Activated CD4-positive, alpha-beta memory T cell treated with anti-CD3 and anti-CD28 coated beads for 36 hours (primary cell): ENCODE results near the gene TMED8. TPM values are rescaled to one million over a fixed set of nuclear protein-coding genes. Genes with fewer than 3 reads are reported as not detected.
"Not testable (repeated sequence)": the region's sequence is repeated elsewhere in the genome, so short reads cannot be mapped to it uniquely, and the experiment has no call there.

Experiments used
- CTCF ChIA-PET: fragments of 350-600 bp; sonication (Branson Sonifier 250); formaldehyde crosslinking; loops from one replicate; lab custom pipeline; 2021; ENCODE audit warnings: antibody characterized with exemption, inconsistent platforms; lab: Charles Lee
- POLR2A ChIA-PET: fragments of 350-600 bp; sonication (Branson Sonifier 250); formaldehyde crosslinking; loops from one replicate; lab custom pipeline; 2021; ENCODE audit warnings: antibody characterized with exemption; lab: Charles Lee
- DNase-seq: peaks from one replicate; pipeline ENCODE4 v3.0.0-alpha.2; 2020
- H3K27ac Mint-ChIP-seq: one replicate; pipeline ENCODE4 v1.8.0; 2021; ENCODE audit warnings: mixed read lengths
- H3K27me3 Mint-ChIP-seq: one replicate; pipeline ENCODE4 v1.8.0; 2021; ENCODE audit warnings: mixed read lengths
- H3K36me3 Mint-ChIP-seq: one replicate; pipeline ENCODE4 v1.8.0; 2021; ENCODE audit warnings: mixed read lengths
- H3K4me1 Mint-ChIP-seq: one replicate; pipeline ENCODE4 v1.8.0; 2021; ENCODE audit warnings: low read depth, mixed read lengths
- H3K4me3 Mint-ChIP-seq: one replicate; pipeline ENCODE4 v1.8.0; 2021; ENCODE audit warnings: mild to moderate bottlenecking, mixed read lengths
- H3K9me3 Mint-ChIP-seq: one replicate; pipeline ENCODE4 v1.8.0; 2021; ENCODE audit warnings: mixed read lengths
- intact Hi-C: fragments of 100-400 bp; cut with micrococcal nuclease; formaldehyde crosslinking; loops from one replicate; pipeline ENCODE4 v1.15.1; 2023
- total RNA-seq, 2 experiments: library from RNA; stranded (reverse); gene quantifications; one replicate each; pipeline ENCODE4 v1.2.3, GENCODE V29; 2021

The TMED8 gene
- total RNA-seq, 2 experiments from 2014 or later = 26.9 to 27.8 TPM

GRCh38 chr14:77337255-77337654, 39.6 kb downstream of the TMED8 start:
- intact Hi-C loops, DNase-seq, POLR2A ChIA-PET, H3K9me3 Mint-ChIP-seq, H3K4me1 Mint-ChIP-seq, H3K27me3 Mint-ChIP-seq, H3K4me3 Mint-ChIP-seq, H3K27ac Mint-ChIP-seq: not testable (repeated sequence)
- H3K36me3 Mint-ChIP-seq = peaks cover 12% of the 10 kb centered on the region
- CTCF ChIA-PET = interaction anchor here (2.9 kb wide), 1 partner anchor 21 kb away, joined by 11 read pairs; no protein-coding TSS in a partner anchor

GRCh38 chr14:77335576-77335975, 41.3 kb downstream of the TMED8 start:
- Mint-ChIP-seq H3K4me1 (no peaks in the 10 kb centered on the region), H3K27me3 (no peaks in the 10 kb centered on the region), H3K27ac (no peak overlapping the region), H3K4me3 (no peak overlapping the region), H3K9me3 (no peaks in the 10 kb centered on the region), H3K36me3 (peaks cover 2% of the 10 kb centered on the region)
- DNase-seq = no peak
- ChIA-PET POLR2A (no interaction called here), CTCF (interaction anchor here (2.9 kb wide), 1 partner anchor 20 kb away, joined by 11 read pairs; no protein-coding TSS in a partner anchor)
- intact Hi-C loops = no loop called here

- Mint-ChIP-seq H3K4me3 (no peak overlapping the region), H3K9me3 (no peaks in the 10 kb centered on the region), H3K27me3 (no peaks in the 10 kb centered on the region), H3K4me1 (no peaks in the 10 kb centered on the region), H3K27ac (no peak overlapping the region), H3K36me3 (no peaks in the 10 kb centered on the region)
- ChIA-PET POLR2A (no interaction called here), CTCF (interaction anchor here (0.8 kb wide), 1 partner anchor 14 kb away, joined by 4 read pairs; no protein-coding TSS in a partner anchor)
- DNase-seq = no peak
- intact Hi-C loops = no loop called here
These were observed 47.0 kb downstream of the TMED8 start for GRCh38 chr14:77329872-77330271.

GRCh38 chr14:77327111-77327510, 49.8 kb downstream of the TMED8 start:
- no peak overlapping the region for H3K27ac Mint-ChIP-seq
- no peak overlapping the region for H3K4me3 Mint-ChIP-seq
- CTCF ChIA-PET = no interaction called here
- H3K9me3 Mint-ChIP-seq = no peaks in the 10 kb centered on the region
- peaks cover 4% of the 10 kb centered on the region for H3K4me1 Mint-ChIP-seq
- intact Hi-C loops = no loop called here
- no peaks in the 10 kb centered on the region for H3K27me3 Mint-ChIP-seq
- POLR2A ChIA-PET = no interaction called here
- DNase-seq = no peak
- no peaks in the 10 kb centered on the region for H3K36me3 Mint-ChIP-seq

- no peak for DNase-seq
- Mint-ChIP-seq H3K4me3 (no peak overlapping the region), H3K27ac (no peak overlapping the region), H3K27me3 (no peaks in the 10 kb centered on the region), H3K4me1 (peaks cover 9% of the 10 kb centered on the region), H3K36me3 (no peaks in the 10 kb centered on the region), H3K9me3 (no peaks in the 10 kb centered on the region)
- ChIA-PET POLR2A (no interaction called here), CTCF (interaction anchor here (1.0 to 2.5 kb wide), 2 partner anchors 10 to 201 kb away, joined by 3 to 18 read pairs; no protein-coding TSS in a partner anchor)
- intact Hi-C loops = no loop called here
These were observed 51.2 kb downstream of the TMED8 start for GRCh38 chr14:77325746-77326094.

- no peaks in the 10 kb centered on the region for H3K36me3 Mint-ChIP-seq
- peaks cover 10% of the 10 kb centered on the region for H3K4me1 Mint-ChIP-seq
- H3K9me3 Mint-ChIP-seq = no peaks in the 10 kb centered on the region
- intact Hi-C loops = loop anchor here (5.0 kb wide), 1 partner anchor 368 kb away; no protein-coding TSS in a partner anchor
- H3K4me3 Mint-ChIP-seq = no peak overlapping the region
- ChIA-PET POLR2A (no interaction called here), CTCF (interaction anchor here (1.0 to 2.5 kb wide), 3 partner anchors 9 to 201 kb away, joined by 3 to 18 read pairs (median 3); no protein-coding TSS in a partner anchor)
- H3K27me3 Mint-ChIP-seq = no peaks in the 10 kb centered on the region
- no peak overlapping the region for H3K27ac Mint-ChIP-seq
- no peak for DNase-seq
These were observed 51.8 kb downstream of the TMED8 start for GRCh38 chr14:77324816-77325745.

- Mint-ChIP-seq H3K9me3 (no peaks in the 10 kb centered on the region), H3K27ac (no peak overlapping the region), H3K4me1 (peaks cover 17% of the 10 kb centered on the region), H3K36me3 (no peaks in the 10 kb centered on the region), H3K4me3 (no peak overlapping the region), H3K27me3 (no peaks in the 10 kb centered on the region)
- intact Hi-C loops = loop anchor here (5.0 kb wide), 1 partner anchor 367 kb away; no protein-coding TSS in a partner anchor
- DNase-seq = no peak
- CTCF ChIA-PET = interaction anchor here (1.0 to 2.5 kb wide), 2 partner anchors 8 to 23 kb away, joined by 3 to 18 read pairs; no protein-coding TSS in a partner anchor
- POLR2A ChIA-PET = no interaction called here
These were observed 52.6 kb downstream of the TMED8 start for GRCh38 chr14:77324289-77324688.

- CTCF ChIA-PET = interaction anchor here (0.7 to 1.2 kb wide), 2 partner anchors 11 to 134 kb away, joined by 3 to 4 read pairs; no protein-coding TSS in a partner anchor
These were observed 53.3 kb downstream of the TMED8 start for GRCh38 chr14:77323571-77323970.

GRCh38 chr14:77322951-77323350, 53.9 kb downstream of the TMED8 start:
- Mint-ChIP-seq H3K9me3 (no peaks in the 10 kb centered on the region), H3K27me3 (no peaks in the 10 kb centered on the region), H3K4me3 (no peak overlapping the region), H3K4me1 (peaks cover 17% of the 10 kb centered on the region), H3K36me3 (no peaks in the 10 kb centered on the region), H3K27ac (no peak overlapping the region)
- POLR2A ChIA-PET = no interaction called here
- intact Hi-C loops = loop anchor here (5.0 kb wide), 1 partner anchor 366 kb away; no protein-coding TSS in a partner anchor
- no peak for DNase-seq
- CTCF ChIA-PET = interaction anchor here (1.2 kb wide), 1 partner anchor 10 kb away, joined by 4 read pairs; no protein-coding TSS in a partner anchor

More at GRCh38 chr14:77323571-77323970, 53.3 kb downstream of the TMED8 start:
- Mint-ChIP-seq H3K27ac (no peak overlapping the region), H3K4me3 (no peak overlapping the region), H3K36me3 (no peaks in the 10 kb centered on the region), H3K4me1 (peaks cover 17% of the 10 kb centered on the region), H3K27me3 (no peaks in the 10 kb centered on the region), H3K9me3 (no peaks in the 10 kb centered on the region)
- POLR2A ChIA-PET = no interaction called here
- intact Hi-C loops = loop anchor here (5.0 kb wide), 1 partner anchor 366 kb away; no protein-coding TSS in a partner anchor
- DNase-seq = no peak

GRCh38 chr14:77322250-77322902, 54.5 kb downstream of the TMED8 start:
- CTCF ChIA-PET = interaction anchor here (0.6 to 4.2 kb wide), 4 partner anchors 10 to 631 kb away, joined by 4 to 19 read pairs (median 5); no protein-coding TSS in a partner anchor
- POLR2A ChIA-PET = interaction anchor here (1.5 to 2.2 kb wide), 3 partner anchors 19 to 224 kb away, joined by 4 to 30 read pairs (median 14); partner anchors contain the start of genes CIPC, SAMD15 and TMED8
- Mint-ChIP-seq H3K27me3 (no peaks in the 10 kb centered on the region), H3K4me1 (peaks cover 17% of the 10 kb centered on the region), H3K27ac (peak overlapping the region; percentile 99), H3K36me3 (no peaks in the 10 kb centered on the region), H3K9me3 (no peaks in the 10 kb centered on the region), H3K4me3 (peak overlapping the region; percentile 93)
- DNase-seq = no peak
- intact Hi-C loops = loop anchor here (5.0 kb wide), 1 partner anchor 365 kb away; no protein-coding TSS in a partner anchor

- intact Hi-C loops = loop anchor here (2.0 to 5.0 kb wide), 2 partner anchors 296 to 363 kb away; partner anchors contain the start of gene SPTLC2
- peak within 1 kb of the TSS; percentile 99 for H3K27ac Mint-ChIP-seq
- no peaks in the 10 kb centered on the region for H3K9me3 Mint-ChIP-seq
- DNase-seq = peak; percentile 95
- POLR2A ChIA-PET = interaction anchor here (1.1 to 2.2 kb wide), 5 partner anchors 11 to 222 kb away, joined by 3 to 30 read pairs (median 4); partner anchors contain the start of genes CIPC, SAMD15 and TMED8
- H3K4me1 Mint-ChIP-seq = peaks cover 17% of the 10 kb centered on the region
- H3K27me3 Mint-ChIP-seq = no peaks in the 10 kb centered on the region
- no peaks in the 10 kb centered on the region for H3K36me3 Mint-ChIP-seq
- CTCF ChIA-PET = interaction anchor here (0.6 to 4.2 kb wide), 12 partner anchors 16 to 385 kb away, joined by 3 to 19 read pairs (median 4); partner anchors contain the start of genes SAMD15 and TMED8
- H3K4me3 Mint-ChIP-seq = peak within 1 kb of the TSS; percentile 93
These were observed 56.5 kb downstream of the TMED8 start, which contains the start of gene POMT2 for GRCh38 chr14:77320238-77320935. TSS of gene POMT2 (minus strand) at chr14:77320883. CDS start at chr14:77320681, 202 bp downstream.
